Frontal cortex (tissue), 4 donors: Measurements from ENCODE around the gene MTIF3. TPM values are rescaled to one million over a fixed set of nuclear protein-coding genes. Genes with fewer than 3 reads are reported as not detected.

Source experiments
- DNase-seq, 2 donors: peaks; one replicate each; pipeline ENCODE4 v3.0.0; 2012; ENCODE audit warnings: low spot score in 2 of 2
- FAIRE-seq: peaks from 2 replicates; lab custom pipeline; 2012; peaks lifted over from hg19 to GRCh38; lab: Jason Lieb, UNC
- total RNA-seq: library from RNA; depleted of rRNA; stranded (reverse); fragments of >200 nt; gene quantifications from one replicate; pipeline ENCODE4 v1.2.3, GENCODE V29; 2014
- donor health status: control.
- donor health status: control.
- donor health status: control.

Gene MTIF3
- total RNA-seq, 1 donor from 2014 or later, result 40.4 TPM

DNA sequence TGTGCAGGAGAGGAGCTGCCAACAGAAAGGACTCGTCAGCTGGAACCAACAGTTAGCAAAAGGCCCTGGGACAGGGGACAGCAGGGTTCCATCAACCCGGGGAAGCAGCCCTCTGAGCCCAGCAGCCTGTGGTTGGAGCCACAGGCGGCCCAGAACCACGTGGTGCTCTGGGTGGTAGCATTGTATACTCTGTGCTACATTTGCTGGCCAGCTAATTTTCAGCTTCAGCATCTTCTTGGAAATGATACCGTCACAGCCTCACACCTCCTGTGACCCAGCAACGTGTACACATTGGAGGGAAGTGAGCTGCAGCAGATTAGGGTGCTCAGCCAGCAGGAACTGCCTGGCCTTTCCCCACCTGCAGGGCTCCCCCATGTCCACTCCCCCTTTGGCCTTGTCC is 13.1 kb upstream of the MTIF3 start:
- FAIRE-seq, result no peak
- DNase-seq, result no peak

DNA sequence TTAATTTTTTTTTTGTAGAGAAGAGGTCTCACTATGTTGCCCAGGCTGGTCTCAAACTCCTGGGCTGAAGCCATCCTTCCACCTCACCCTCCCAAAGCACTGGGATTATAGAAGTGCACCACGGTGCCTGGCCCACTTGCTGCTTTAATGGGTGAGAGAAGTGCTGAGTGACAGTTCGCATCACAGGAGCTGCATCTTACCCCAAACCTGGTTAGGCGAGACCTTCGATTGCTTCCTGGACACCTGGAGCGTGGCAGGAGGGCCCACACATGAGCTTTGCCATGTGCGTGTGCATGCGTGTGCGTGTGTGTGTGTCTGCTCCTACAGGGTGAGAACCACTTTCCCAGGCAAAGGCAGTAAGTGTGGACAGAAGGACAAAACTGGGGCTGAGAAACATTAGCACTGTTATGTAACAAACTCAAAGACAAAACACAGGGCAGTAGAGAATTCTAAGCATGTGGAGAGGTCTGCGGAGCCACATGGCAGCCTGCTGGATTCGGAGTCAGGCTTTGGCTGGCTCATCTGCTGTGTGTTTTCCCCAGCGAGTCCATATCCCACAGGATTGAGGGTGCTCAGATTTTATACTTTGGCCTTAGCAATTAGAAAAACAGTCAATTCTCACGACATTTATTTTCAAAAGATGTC is 11.7 kb upstream of the MTIF3 start:
- FAIRE-seq, result no peak
- no peak for DNase-seq

DNA sequence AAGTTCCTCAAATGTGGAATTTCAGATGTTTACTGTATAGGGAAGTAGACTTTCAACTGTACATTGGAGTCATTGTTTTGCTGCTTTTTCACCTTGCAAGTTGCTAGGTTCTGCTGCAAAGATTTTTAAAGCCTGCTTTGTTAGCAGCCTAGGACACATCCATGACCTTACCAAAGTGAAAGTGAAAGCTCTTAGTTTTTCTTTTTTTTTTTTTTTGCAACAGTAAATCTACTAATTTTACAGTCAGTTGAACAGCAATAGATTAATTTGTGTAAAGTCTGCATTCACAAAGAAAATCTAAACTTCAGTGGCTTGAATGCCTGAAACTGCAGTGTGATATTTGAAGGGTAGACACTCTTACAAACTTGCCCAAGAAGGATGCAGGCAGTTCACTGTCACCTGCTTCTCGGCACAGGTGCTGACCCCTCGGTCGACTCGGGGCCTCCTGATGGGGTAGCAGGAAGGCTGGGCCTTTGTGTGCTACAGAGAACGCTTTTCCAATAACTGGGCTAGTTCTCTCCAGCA is 5.0 kb upstream of the MTIF3 start:
- no peak for DNase-seq
- FAIRE-seq, result no peak

GRCh38 chr13:27450921-27451471 is 632 bp upstream of the MTIF3 start:
- DNase-seq (peak in 1 of 2 donors; percentile 41), FAIRE-seq (no peak)

GRCh38 chr13:27449081-27449603 is 1.2 kb downstream of the MTIF3 start:
- DNase-seq (no peak), FAIRE-seq (no peak)

- no peak for FAIRE-seq
- no peak for DNase-seq
These were observed 2.1 kb downstream of the MTIF3 start for GRCh38 chr13:27448308-27448707.

DNA sequence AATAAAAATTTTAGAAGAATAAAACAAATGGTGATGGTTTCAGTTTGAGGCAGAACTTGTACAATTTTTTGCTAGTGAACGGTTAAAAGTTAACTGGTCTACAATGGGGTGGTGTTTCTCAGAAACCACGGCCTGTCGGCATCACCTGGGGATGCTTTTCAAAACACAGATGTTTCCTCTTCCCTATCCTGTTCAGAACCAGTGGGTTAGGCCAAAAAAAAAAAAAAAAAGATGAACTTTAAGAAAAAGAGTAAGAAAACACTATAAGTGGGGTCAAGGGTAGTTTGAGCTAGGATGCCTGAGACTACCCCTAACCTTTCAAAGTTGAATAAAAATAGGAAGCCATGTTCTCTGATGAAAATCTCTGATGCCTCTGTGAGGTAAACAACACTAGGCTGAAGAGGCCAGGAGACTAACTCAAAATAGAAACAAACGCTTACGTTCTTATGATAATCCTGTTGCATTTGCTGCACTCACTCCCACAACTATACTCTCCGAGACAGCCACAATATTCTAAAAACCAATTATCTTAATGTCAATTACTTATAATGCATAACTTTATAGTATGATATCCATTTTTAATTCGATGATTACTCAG is 3.3 kb downstream of the MTIF3 start:
- no peak for DNase-seq
- FAIRE-seq, result no peak

DNA sequence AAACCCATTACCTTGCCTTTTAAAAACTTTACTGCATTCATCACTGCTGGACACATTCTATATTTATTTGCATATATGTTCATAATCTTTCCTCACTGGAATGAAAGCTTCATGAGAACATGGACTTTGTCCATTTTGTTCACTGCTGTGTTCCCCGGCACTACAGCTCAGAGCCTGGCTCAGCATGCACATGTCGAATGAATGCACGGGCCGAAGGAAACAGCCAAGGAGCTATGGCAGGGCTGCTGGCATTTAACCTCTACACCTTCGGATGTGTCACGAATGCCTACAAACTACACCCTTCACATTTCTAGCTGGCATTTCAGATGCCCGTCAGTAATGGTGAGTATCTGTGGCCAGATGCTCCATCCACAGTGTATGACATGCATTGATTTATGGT is 7.6 kb downstream of the MTIF3 start:
- DNase-seq, result no peak
- FAIRE-seq, result no peak

GRCh38 chr13:27442071-27442647 is 8.2 kb downstream of the MTIF3 start:
- DNase-seq (no peak), FAIRE-seq (no peak)

DNA sequence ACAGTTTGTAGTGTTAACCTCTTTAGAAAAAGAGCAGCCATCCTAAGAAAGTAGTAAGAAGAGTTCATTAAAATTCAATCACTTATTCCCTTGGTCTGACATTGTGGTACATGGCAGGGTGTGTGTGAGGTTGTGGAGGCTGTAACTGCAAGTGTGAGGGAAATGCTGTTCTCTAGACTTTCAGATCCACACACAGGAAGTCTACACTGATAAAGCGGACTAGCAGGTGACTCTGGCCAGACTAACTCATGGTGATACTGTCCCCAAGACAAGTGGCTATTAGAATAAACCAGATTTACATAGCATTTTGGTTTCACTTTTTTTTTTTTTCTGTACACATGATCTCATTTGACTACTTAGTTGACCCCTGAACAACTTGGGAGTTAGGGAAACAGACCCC is 10.0 kb downstream of the MTIF3 start:
- no peak for DNase-seq
- no peak for FAIRE-seq

DNA sequence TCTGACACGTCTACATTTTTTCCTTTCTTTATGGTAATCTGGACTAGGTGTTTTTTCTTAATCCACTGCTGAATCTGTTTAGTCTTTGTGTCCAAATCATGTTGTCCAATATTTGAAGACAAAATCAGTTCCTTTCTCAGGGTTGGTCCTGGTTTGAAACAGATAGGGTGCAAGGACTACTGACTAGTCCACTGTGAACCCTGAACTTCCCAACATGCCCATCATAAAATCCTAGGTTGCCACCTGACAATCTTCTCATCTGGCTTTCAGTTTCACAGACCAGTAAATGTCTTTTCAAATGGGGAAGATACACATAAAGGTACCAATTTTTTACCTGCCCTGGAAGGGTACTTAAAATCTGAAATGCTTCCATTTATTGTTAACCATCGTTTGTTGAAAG is 13.2 kb downstream of the MTIF3 start:
- no peak for FAIRE-seq
- DNase-seq, result no peak

GRCh38 chr13:27432611-27433210 is 17.7 kb downstream of the MTIF3 start:
- no peak for DNase-seq
- no peak for FAIRE-seq

GRCh38 chr13:27432180-27432579 is 18.2 kb downstream of the MTIF3 start:
- FAIRE-seq, result no peak
- no peak for DNase-seq

GRCh38 chr13:27428160-27428559 is 22.2 kb downstream of the MTIF3 start:
- FAIRE-seq, result no peak
- DNase-seq, result no peak

DNA sequence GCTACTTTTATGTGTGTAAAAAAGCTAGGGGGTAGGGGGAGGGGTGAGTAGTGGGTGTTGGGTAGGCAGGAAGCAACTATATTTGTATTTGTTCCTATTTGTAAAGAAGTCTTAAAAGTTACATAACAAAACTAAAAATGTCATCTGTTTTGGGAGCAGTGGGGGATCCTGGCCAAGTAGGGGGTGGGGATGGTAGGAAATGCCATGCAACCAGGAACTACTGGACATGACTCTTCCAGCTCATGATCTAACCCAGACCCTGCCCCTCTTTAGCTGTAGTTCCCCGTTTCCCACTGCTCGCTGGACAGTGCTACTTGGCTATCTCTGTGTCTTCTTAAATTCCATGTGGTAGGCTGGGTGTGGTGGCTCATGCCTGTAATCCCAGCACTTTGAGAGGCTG is 22.7 kb downstream of the MTIF3 start:
- FAIRE-seq (no peak), DNase-seq (no peak)

DNA sequence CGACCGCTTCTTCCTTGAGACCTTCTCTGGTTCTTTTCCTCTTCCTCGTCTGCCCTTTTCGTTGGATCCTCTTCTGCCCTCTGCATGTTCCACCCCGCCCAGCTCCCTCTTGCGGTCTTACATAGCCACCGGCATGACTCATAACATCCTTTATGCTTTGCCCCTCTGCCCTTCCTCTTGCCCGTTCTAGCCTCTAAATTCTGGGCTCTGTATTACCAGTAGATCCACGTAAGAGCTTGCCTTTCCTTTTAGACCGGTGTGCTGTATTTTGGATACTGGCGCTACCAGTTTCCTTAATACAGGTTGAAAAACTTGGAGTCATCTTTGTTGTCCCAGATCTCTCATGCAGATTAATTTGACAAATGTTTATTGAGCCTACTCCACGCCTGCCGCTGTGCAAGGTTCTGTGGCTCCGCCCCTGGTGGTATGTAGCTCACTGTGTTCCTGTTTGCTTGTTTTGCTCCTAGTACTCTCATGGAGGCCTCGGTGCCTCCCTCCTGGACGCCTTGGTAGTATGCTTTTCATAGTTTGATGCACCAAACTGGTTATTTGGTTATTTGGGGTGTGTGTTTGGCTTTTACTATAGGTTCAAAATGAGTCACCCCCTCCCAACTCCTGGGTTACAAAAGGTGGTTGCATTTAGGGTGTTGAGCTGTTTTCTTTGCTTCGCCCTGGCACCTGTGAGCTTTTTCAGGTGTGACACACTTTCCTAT is 24.3 kb downstream of the MTIF3 start:
- no peak for DNase-seq
- FAIRE-seq, result no peak

GRCh38 chr13:27425158-27425917 is 25.0 kb downstream of the MTIF3 start:
- FAIRE-seq (no peak), DNase-seq (no peak)

GRCh38 chr13:27424246-27425157 is 25.9 kb downstream of the MTIF3 start, which contains the start of gene GTF3A:
TSS of gene GTF3A (plus strand) at chr13:27424619.
- peak; percentile 94 to 96 for DNase-seq
- no peak for FAIRE-seq
